Stimulated activated naive CD8-positive, alpha-beta T cell treated with anti-CD3 and anti-CD28 coated beads, Interleukin-15, Interleukin-2, amounts not matched to agents 100 U/mL and 50 U/mL, for 24 hours (primary cell): Measurements from ENCODE around the gene RAB31.

Experiments
- ATAC-seq: fragments of 150-1000 bp; cut with Tn5 transposase; one replicate; pipeline ENCODE4 v1.10.0; 2021
- DNase-seq: peaks from one replicate; pipeline ENCODE4 v3.0.0; 2021

The RAB31 gene

DNA sequence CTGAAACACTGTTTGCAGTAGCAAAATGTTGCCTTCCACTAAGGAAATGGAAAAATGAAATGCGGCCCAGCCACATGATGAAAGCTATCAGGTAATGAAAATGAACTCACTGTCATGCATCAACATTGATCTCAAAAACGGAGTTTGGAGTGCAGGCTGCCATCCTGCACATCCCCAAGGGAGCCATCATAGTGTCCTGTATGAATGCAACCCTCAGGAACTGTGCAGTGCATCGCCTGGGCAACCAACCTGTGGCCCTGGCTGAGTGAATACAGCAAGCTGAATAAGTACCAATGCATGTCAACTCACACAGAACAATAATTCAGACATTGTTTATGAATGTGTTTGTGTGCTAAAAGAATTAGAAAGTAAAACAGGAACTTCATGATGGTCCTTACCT lies 154.6 kb downstream of the RAB31 start:
- ATAC-seq (no peak), DNase-seq (no peak)

DNA sequence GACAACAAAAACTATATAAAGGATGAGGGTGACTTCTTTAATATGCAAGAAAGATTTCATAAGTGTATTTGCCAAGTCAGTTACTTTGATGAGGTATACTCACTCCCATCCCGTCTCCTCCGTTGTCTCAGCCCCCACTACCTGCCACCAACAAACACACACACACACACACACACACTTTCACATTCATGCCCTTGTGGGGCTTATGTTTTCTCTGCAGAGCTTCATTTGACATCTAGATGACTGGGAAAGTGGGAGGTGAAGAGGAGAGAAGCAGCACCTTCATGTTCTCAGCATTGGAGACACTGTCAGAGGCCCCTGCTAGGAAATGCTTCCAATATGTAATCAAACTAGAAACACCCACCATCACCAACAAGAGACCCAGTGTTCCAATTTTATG lies 155.2 kb downstream of the RAB31 start:
- ATAC-seq, result no peak
- DNase-seq, result no peak

- no peak for DNase-seq
These were observed 157.8 kb downstream of the RAB31 start for GRCh38 chr18:9865764-9866490.

DNA sequence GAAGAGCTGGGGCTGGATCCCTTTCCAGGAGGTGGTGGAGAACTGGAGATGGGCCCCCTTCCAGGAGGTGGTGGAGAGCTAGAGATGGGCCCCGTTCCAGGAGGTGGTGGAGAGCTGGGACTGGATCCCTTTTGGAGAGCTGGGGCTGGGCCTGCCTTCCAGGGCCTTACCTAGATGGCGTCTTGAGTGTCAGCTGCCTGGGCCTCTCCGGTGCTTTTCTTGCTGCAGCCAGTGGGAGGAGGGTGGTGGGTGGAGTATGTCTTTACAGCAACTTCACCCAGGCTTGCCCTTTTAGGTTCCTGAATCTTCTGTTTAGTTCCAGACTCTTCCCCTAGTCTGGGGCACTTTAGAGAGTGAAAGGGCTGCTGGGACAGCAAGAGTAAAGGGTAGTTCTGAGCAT lies 158.5 kb downstream of the RAB31 start:
- ATAC-seq (no peak), DNase-seq (no peak)

More at GRCh38 chr18:9865764-9866490, 157.8 kb downstream of the RAB31 start:
- ATAC-seq, result no peak

- no peak for DNase-seq
- ATAC-seq, result no peak
These were observed 159.0 kb downstream of the RAB31 start for GRCh38 chr18:9867071-9867594.

DNA sequence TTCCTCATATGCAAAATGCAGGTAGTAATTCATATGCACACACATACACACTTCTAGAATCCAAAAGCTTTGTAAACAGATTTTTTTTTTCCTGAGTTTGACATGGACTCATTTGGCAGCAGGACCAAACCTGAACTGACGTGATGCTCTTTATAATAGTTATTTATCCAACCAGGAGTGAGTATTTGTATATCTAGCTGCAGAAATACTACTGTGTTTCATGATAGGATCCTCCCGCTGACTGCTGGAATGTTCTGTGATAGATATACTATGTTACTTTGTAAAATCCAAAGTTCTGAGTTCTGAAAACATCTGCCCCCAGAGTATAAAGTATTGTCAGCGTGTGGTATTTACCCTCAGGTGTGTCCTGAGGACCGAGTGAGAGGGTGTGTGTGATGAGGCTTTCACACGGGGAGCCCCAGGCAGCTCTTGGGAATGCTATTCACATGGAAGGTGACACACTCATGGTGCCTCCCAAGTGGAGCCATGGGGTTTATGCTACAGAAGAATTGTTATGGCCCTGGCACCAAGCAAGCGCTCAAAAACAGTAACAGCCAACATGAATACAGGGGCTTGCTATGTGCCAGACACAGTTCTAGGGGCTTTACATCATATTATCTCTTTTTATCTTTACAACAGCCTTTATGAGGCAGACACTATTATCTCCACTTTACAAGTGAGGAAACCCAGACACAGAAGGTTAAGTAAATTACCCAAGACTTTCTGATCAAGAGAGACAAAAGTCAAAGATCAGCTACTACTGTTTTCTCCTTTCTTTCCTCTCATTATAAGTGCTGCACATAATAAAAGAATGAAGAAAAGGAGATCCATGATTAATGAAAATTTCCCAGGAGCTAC lies 161.0 kb downstream of the RAB31 start:
- ATAC-seq (no peak), DNase-seq (no peak)

DNA sequence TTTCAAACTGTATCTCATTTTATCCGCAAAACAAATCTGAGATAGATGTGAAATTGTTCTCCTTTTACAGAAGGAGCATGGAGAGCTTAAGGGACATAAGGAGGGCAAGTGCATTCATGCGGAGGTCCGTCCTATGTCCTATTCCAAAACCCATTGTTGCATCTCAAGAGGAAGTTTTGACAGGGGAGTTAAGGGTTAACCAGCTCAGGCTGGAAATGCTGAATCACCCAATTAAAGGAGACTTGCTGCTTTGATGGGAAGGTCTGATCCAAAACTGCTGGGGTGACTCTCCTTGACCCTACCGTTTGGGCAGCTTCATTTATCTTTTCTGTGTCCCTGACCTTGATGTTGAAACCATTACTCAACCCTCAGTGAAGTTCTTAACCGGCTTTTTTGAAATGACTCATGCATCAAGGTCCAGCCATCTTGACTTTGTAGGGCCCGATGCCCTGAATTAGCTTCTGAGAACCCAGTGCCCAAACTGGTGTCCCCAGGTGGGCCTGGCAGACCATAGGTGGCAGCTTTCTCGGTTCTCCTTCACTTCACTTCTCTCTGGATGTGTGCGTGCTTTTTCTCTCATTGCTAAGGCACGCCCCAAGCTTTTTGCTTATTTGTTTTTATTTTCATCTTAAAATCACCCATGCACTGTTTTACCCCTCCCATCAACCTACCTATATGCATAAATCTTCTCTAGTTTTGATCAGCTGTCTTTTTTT lies 161.8 kb downstream of the RAB31 start:
- ATAC-seq (no peak), DNase-seq (no peak)

DNA sequence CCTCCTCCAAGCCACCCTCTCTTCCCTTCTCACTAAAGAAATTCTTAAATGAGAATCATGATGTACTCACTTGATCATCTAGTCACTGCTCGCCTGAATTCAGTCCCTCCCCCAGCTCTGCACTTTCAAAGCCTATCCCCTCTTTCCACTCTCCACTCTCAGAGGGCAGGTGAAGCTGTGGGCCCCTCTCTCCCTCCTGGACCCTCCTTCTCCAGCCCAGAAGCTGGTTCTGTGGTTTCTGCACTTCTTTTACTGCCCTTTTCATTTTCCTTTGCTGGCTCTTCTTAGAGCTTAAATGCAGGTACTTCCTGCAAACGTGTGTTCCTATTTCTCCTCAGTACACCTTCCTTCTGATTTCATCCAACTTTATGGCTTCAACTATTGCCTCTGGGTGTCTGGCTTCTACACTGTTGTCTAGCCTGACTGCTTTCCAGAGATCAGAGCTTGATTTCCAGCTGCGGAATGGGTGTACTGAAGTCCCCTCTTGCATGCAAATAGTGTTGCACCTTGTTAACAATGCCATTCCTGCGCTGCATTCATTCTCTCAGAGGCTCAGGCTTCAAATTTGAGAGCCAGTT lies 162.4 kb downstream of the RAB31 start:
- ATAC-seq, result no peak

GRCh38 chr18:9871244-9871746 lies 163.2 kb downstream of the RAB31 start:
- DNase-seq (no peak), ATAC-seq (no peak)

More for the DNA sequence above, 162.4 kb downstream of the RAB31 start:
- no peak for DNase-seq

GRCh38 chr18:9872823-9873222 lies 164.7 kb downstream of the RAB31 start:
- DNase-seq, result no peak
- ATAC-seq, result no peak

GRCh38 chr18:9874728-9875127 lies 166.6 kb downstream of the RAB31 start:
- DNase-seq (no peak), ATAC-seq (no peak)

DNA sequence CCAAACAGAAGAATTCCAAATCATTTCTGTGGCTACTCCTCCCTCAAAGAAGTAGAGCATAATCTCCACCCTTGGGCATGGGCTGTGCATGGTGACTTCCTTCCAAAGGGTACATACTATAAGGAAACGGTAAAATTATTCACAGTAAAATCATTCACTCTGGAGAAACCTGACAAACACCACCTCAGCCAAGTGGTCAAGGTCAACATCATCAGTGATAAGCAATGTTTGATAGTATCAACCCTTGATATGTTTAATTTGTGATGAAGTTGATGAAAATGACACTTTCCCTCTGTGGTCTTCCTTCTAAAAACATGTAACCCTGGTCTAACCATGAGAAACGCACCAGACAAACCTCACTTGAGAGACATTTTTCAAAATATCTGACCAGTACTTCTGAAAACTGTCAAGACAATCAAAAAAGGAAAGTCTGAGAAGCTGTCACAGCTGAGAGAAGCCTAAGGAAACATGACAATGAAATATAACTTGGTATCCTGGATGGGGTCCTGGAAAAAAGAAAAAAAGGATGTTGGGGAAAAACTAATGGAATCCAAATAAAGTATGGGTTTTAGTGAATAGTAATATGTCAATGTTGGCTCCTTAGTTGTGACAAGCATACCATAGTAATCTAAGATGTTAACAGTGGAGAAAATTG lies 168.2 kb downstream of the RAB31 start:
- ATAC-seq (no peak), DNase-seq (no peak)

- ATAC-seq (peak; percentile 77), DNase-seq (no peak)
These were observed 169.0 kb downstream of the RAB31 start for GRCh38 chr18:9876867-9877654.

- DNase-seq, result no peak
- ATAC-seq, result no peak
These were observed 169.5 kb downstream of the RAB31 start for GRCh38 chr18:9877655-9878014.

- ATAC-seq, result no peak
- DNase-seq, result no peak
These were observed 170.0 kb downstream of the RAB31 start for GRCh38 chr18:9878095-9878494.

DNA sequence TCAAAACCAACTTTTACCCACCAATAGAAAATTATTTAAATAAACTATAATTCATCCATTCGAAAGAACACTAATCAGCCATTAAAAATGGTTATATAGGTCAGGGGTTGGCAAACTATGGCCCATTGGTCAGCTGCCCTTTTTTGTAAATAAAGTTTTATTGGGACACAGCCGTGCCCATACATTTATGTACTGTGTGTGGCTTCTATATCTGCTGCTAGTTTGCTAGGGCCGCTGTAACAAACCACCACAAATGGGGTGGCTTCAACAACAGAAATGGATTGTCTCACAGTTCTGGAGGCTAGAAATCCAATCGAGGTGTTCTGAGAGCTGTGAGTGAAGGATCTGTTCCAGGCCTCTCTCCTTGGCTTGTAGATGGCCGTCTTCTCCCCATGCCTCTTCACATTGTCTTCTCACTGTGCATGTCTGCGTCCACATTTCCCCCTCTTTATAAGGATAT lies 170.7 kb downstream of the RAB31 start:
- ATAC-seq, result no peak
- no peak for DNase-seq

DNA sequence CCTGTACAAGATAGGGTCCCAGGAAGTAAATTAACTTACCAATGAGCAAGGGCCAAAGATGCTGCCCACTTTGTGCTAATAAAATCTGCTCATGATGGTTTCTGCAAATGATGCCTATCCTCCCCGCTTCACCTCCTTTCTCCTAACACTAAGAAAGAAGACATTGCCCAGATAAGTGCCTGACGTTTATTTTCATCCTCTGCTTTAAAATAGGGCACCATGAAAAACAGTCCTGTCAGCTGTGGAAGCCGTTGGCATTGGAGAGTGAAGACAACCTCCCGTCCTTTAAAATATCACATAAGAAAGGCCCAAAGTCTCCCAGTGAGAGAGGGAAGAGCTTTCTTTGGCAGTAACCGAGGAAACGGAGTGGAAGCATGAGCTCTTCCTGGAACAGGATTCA lies 176.0 kb downstream of the RAB31 start:
- no peak for DNase-seq
- ATAC-seq, result no peak

DNA sequence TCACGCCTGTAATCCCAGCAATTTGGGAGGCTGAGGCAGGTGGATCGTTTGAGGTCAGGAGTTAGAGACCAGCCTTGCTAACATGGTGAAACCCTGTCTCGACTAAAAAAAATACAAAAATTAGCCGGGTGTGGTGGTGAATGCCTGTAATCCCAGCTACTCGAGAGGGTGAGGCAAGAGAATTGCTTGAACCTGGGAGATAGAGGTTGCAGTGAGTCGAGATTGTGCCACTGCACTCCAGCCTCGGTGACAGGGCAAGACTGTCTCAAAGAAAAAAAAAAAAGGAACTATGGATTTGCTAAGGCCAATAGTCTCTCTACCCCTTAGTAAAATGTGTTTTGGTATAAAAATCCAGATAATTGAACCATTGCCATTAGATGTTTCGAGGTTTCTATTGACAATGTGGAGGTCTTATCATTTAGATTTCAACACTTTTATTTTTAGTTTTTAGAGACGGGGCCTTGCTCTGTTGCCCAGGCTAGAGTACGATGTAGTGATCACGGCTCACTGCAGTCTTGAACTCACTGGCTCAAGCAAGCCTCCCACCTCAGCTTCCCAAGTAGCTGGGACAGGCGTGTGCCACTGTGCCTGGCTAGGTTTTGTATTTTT lies 176.5 kb downstream of the RAB31 start:
- no peak for ATAC-seq
- DNase-seq, result no peak

GRCh38 chr18:9885170-9886004 lies 177.3 kb downstream of the RAB31 start, which contains the start of gene TXNDC2:
TSS of gene TXNDC2 (plus strand) at chr18:9885973. CDS start at chr18:9886681, 708 bp downstream.
- ATAC-seq, result peak; percentile 57
- no peak for DNase-seq
